CD14-positive monocyte (primary cell): Measurements from ENCODE around the gene ZBTB47. TPM values are rescaled to one million over a fixed set of nuclear protein-coding genes. Genes with fewer than 3 reads are reported as not detected.

Experiments
- DNase-seq, 3 donors: peaks; one replicate each; pipeline ENCODE4 v3.0.0-alpha.2; 2011 to 2022
- H2AFZ ChIP-seq: 2 replicates; pipeline ENCODE4 v1.6.0; 2012; ENCODE audit warnings: mild to moderate bottlenecking, low read depth, low read length, inconsistent platforms; ENCODE audit not compliant: insufficient read depth, poor library complexity, severe bottlenecking
- H3K27ac ChIP-seq, 2 donors: 1 replicate in 1 of 2; 2 replicates in 1 of 2; pipeline ENCODE4 v1.5.1; 2012 to 2013; ENCODE audit warnings: low read length in 2 of 2, control low read depth in 1 of 2, inconsistent platforms in 1 of 2, low read depth in 1 of 2, mild to moderate bottlenecking in 1 of 2
- H3K27me3 ChIP-seq, 2 donors: one replicate each; pipeline versions ENCODE4 v1.6.0 to v1.6.1; 2011 to 2013; ENCODE audit warnings: low read length in 2 of 2; ENCODE audit not compliant: control insufficient read depth in 2 of 2, insufficient read depth in 2 of 2
- H3K36me3 ChIP-seq, 2 donors: replicated peaks in 1 of 2; 1 replicate in 1 of 2; 2 replicates in 1 of 2; pipeline versions ENCODE4 v1.5.1 to v1.6.1; 2012 to 2013; ENCODE audit warnings: low read length in 2 of 2, control low read depth in 1 of 2, inconsistent platforms in 1 of 2, mild to moderate bottlenecking in 1 of 2; ENCODE audit not compliant: insufficient read depth in 2 of 2, control insufficient read depth in 1 of 2
- H3K4me1 ChIP-seq, 2 donors: 1 replicate in 1 of 2; 2 replicates in 1 of 2; pipeline versions ENCODE4 v1.5.1 to v1.6.1; 2012 to 2013; ENCODE audit warnings: low read length in 2 of 2, control low read depth in 1 of 2, inconsistent platforms in 1 of 2, mild to moderate bottlenecking in 1 of 2, moderate library complexity in 1 of 2; ENCODE audit not compliant: insufficient read depth in 2 of 2, control insufficient read depth in 1 of 2
- H3K4me2 ChIP-seq: replicated peaks from 2 replicates; pipeline ENCODE3; 2012; ENCODE audit warnings: low read length, moderate library complexity, mild to moderate bottlenecking; ENCODE audit not compliant: poor library complexity, severe bottlenecking; ENCODE audit errors: extremely low read depth
- H3K4me3 ChIP-seq, 3 experiments: fragments of 200-600 bp in 1 of 3; sonication (generic) in 1 of 3; replicated peaks in 1 of 3; 1 replicate in 2 of 3; 2 replicates in 1 of 3; pipeline ENCODE4 v1.5.1; 2011 to 2013; ENCODE audit warnings: low read length in 3 of 3, mild to moderate bottlenecking in 3 of 3, control low read depth in 2 of 3, low read depth in 2 of 3, inconsistent platforms in 1 of 3, moderate library complexity in 1 of 3
- H3K79me2 ChIP-seq: 2 replicates; pipeline ENCODE4 v1.6.0; 2012; ENCODE audit warnings: mild to moderate bottlenecking, control low read depth, inconsistent platforms, low read length, moderate library complexity; ENCODE audit not compliant: insufficient read depth
- H3K9ac ChIP-seq: 2 replicates; pipeline ENCODE4 v1.6.0; 2017; ENCODE audit warnings: low read length, mild to moderate bottlenecking; ENCODE audit not compliant: insufficient read depth, poor library complexity, severe bottlenecking
- H3K9me3 ChIP-seq, 2 donors: replicated peaks in 1 of 2; 1 replicate in 1 of 2; 2 replicates in 1 of 2; pipeline versions ENCODE4 v1.5.1 to v1.6.1; 2012 to 2013; ENCODE audit warnings: low read length in 2 of 2, control low read depth in 1 of 2; ENCODE audit not compliant: control insufficient read depth in 1 of 2, insufficient read depth in 1 of 2
- H4K20me1 ChIP-seq: 2 replicates; pipeline ENCODE4 v1.6.0; 2012; ENCODE audit warnings: mild to moderate bottlenecking, low read length, control low read depth, moderate library complexity; ENCODE audit not compliant: insufficient read depth
- H3K27ac Mint-ChIP-seq, 7 donors: one replicate each; pipeline ENCODE4 v1.8.0; 2020; ENCODE audit warnings: mild to moderate bottlenecking in 7 of 7, mixed read lengths in 7 of 7, moderate library complexity in 6 of 7, inconsistent platforms in 2 of 7
- H3K27me3 Mint-ChIP-seq, 3 donors: one replicate each; pipeline ENCODE4 v1.8.0; 2021 to 2022; ENCODE audit warnings: low read depth in 3 of 3, mild to moderate bottlenecking in 3 of 3, mixed read lengths in 3 of 3, moderate library complexity in 3 of 3, inconsistent platforms in 1 of 3
- H3K36me3 Mint-ChIP-seq, 2 donors: one replicate each; pipeline ENCODE4 v1.8.0; 2020; ENCODE audit warnings: mixed read lengths in 2 of 2, inconsistent platforms in 1 of 2, mild to moderate bottlenecking in 1 of 2
- H3K4me1 Mint-ChIP-seq: one replicate; pipeline ENCODE4 v1.8.0; 2020; ENCODE audit warnings: mild to moderate bottlenecking, mixed read lengths
- H3K4me3 Mint-ChIP-seq, 2 donors: one replicate each; pipeline ENCODE4 v1.8.0; 2020; ENCODE audit warnings: mild to moderate bottlenecking in 2 of 2, mixed read lengths in 2 of 2, moderate library complexity in 1 of 2
- H3K9me3 Mint-ChIP-seq, 7 donors: one replicate each; pipeline ENCODE4 v1.8.0; 2020 to 2022; ENCODE audit warnings: mixed read lengths in 7 of 7, mild to moderate bottlenecking in 6 of 7, moderate library complexity in 6 of 7, inconsistent platforms in 2 of 7
- CTCF ChIP-seq: fragments of 200-600 bp; IDR thresholded peaks from one replicate; pipeline ENCODE4 v1.8.0; 2022; ENCODE audit warnings: antibody characterized with exemption, mild to moderate bottlenecking
- WGBS: methylation state at CpG from one replicate; pipeline ENCODE4 v1.1.5; 2013; ENCODE audit warnings: missing lambda C conversion rate; ENCODE audit not compliant: insufficient coverage; 5-methylcytosine and 5-hydroxymethylcytosine counted together
- intact Hi-C, 2 donors: fragments of 100-400 bp; cut with micrococcal nuclease; formaldehyde crosslinking; loops; one replicate each; pipeline versions ENCODE4 v1.15.0 to v1.15.1; 2023
- polyA plus RNA-seq, 3 donors: library from polyadenylated mRNA; depleted of rRNA in 1 of 3; unstranded in 2 of 3; stranded (reverse) in 1 of 3; fragments of 300-500 nt in 2 of 3; fragments of >200 nt in 1 of 3; fragmentation: Illumina TruSeq in 2 of 3; gene quantifications; 1 replicate in 2 of 3; 2 replicates in 1 of 3; pipeline ENCODE4 v1.2.3, GENCODE V29; 2012 to 2021

ZBTB47 gene
- polyA plus RNA-seq, 3 donors: 0.35 to 9.8 (median 0.41) TPM

GRCh38 chr3:42708611-42709151, 55.2 kb downstream of the ZBTB47 start:
- Histone ChIP-seq H3K4me3 (no peak overlapping the region), H3K79me2 (no peaks in the 10 kb centered on the region), H3K4me1 (peaks cover 6 to 10% of the 10 kb centered on the region in 2 donors), H3K36me3 (no peaks in the 10 kb centered on the region), H2AFZ (no peak overlapping the region), H4K20me1 (no peaks in the 10 kb centered on the region), H3K4me2 (no peak overlapping the region), H3K27me3 (peaks cover 0 to 2% of the 10 kb centered on the region in 2 donors), H3K27ac (no peak overlapping the region), H3K9ac (no peak overlapping the region), H3K9me3 (no peaks in the 10 kb centered on the region)
- TF ChIP-seq CTCF: no peak
- Mint-ChIP-seq H3K4me3 (no peak overlapping the region), H3K36me3 (no peaks in the 10 kb centered on the region), H3K27ac (peak overlapping the region in 1 of 7 donors; percentile 76), H3K9me3 (no peaks in the 10 kb centered on the region), H3K4me1 (peaks cover 10% of the 10 kb centered on the region), H3K27me3 (peaks cover 1 to 6% (median 2%) of the 10 kb centered on the region in 3 donors)
- DNase-seq: no peak
- intact Hi-C loops: no loop called here
- WGBS: 89% methylated on average over 10 of the region's 10 CpGs

GRCh38 chr3:42709621-42710020, 56.1 kb downstream of the ZBTB47 start:
- peaks cover 1 to 6% (median 2%) of the 10 kb centered on the region in 3 donors for H3K27me3 Mint-ChIP-seq
- WGBS: 89% methylated on average over 9 of the region's 10 CpGs
- Histone ChIP-seq H3K4me3 (no peak overlapping the region), H3K4me1 (peaks cover 6 to 10% of the 10 kb centered on the region in 2 donors), H3K27ac (no peak overlapping the region), H3K36me3 (no peaks in the 10 kb centered on the region), H4K20me1 (no peaks in the 10 kb centered on the region), H3K9me3 (no peaks in the 10 kb centered on the region), H3K4me2 (no peak overlapping the region), H2AFZ (no peak overlapping the region), H3K79me2 (no peaks in the 10 kb centered on the region), H3K9ac (no peak overlapping the region), H3K27me3 (peaks cover 0 to 2% of the 10 kb centered on the region in 2 donors)
- peak overlapping the region in 1 of 7 donors; percentile 8 for H3K27ac Mint-ChIP-seq
- H3K36me3 Mint-ChIP-seq: no peaks in the 10 kb centered on the region
- intact Hi-C loops: no loop called here
- H3K4me3 Mint-ChIP-seq: no peak overlapping the region
- peaks cover 12% of the 10 kb centered on the region for H3K4me1 Mint-ChIP-seq
- no peak for DNase-seq
- no peak for TF ChIP-seq CTCF
- no peaks in the 10 kb centered on the region for H3K9me3 Mint-ChIP-seq
